ENCODE measurements around the gene CATSPER4.

Gene CATSPER4

DNA sequence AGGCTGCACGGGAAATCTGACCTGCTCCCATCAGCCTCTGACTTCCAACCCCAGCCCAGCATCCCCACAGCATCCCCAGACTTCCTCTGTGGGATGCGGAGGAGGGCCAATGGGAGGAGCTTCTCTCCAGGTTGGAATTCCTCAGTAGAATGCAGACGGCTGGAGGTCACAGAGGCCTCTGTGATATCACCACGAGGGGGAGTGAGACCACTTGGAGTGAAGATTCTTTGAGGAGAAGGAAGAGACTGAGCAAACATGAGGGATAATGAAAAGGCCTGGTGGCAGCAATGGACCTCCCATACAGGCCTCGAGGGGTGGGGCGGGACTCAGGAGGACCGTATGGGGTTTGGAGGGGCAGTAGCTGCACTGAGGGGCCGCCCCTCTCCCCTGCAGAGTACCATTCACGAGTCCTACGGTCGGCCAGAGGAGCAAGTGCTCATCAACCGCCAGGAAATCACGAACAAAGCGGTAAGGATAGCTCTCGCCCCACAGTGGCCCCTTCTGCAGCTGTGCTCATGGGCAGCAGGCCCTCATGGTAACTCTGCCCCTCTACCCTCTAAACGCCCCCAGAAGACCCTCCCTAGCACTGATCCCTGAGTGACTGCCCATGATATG, at the start of gene CATSPER4:
CATSPER4 (plus strand) TSS at position 230 of the 615 bp plus-strand sequence; CDS start at position 256, 26 bp downstream.
- DNase-seq, result no peak

GRCh38 chr1:26142159-26142558, 48.2 kb upstream of the CATSPER4 start:
- no peak for DNase-seq

DNA sequence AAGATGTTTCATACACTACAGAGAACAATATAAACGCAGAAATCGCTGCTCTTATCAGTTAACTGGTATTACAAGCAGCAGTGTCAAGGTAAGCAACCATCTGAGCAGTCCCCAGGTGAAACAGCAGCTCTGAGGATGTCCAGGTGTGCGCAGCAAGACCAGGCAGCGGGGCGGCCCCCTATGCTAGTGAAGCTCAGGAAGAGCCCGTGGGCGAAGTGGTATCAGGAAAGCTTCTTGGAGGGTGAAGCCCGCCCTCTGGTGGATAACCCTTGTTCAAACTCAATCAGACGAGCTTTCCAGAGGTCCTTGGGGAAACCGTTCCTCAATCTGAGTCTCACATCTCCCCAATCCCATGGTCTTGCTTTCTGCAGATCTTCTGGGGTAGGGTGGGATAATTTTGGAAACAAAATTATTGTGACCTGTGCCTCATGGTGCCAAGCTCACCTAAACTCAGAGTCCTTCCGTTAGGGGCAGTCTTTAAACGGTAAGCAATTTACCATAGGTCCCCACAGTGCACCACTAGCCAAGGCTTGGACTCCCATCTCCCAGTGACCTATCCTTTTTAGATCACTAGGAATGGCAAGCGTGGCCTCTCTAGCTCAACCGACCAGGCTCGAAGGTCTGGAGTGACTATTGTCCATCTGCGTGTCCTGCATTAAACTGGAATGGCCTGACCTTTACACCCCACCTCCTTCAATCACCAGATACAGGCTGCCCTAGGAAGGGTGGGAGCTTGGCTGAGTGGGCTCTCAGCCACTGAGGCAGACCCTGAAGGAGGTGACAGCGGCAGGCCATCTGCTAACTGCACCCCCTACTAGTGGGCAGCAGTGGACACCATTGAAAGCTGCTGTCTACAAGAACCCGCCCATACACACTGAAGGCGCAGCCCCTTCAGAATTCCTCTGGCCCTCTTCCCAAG, 45.1 kb upstream of the CATSPER4 start:
- peak; percentile 68 to 71 for DNase-seq

GRCh38 chr1:26145960-26146294, 44.5 kb upstream of the CATSPER4 start:
- DNase-seq, result no peak

GRCh38 chr1:26148887-26149286, 41.5 kb upstream of the CATSPER4 start:
- no peak for DNase-seq

GRCh38 chr1:26153966-26154532, 36.4 kb upstream of the CATSPER4 start:
- DNase-seq, result no peak

DNA sequence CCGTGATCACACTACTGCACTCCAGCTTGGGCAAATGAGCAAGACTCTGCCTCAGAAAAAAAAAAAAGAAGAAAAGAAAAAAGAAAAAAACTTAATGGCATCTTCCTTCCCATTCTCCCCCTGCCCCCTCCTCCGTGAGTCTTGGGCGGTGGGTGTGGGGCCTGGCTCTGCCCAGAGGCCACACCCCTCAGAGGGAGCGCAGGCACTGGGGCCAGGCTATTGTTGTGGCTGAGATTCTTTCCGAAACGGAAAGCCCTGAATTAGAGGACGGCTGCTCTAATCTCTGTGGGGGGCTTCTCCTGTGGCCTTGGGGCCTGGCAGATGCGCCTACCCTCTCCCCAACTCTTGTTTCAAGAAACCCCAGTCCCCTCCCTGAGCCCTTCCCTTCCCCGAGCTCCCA, 35.7 kb upstream of the CATSPER4 start:
- no peak for DNase-seq

- DNase-seq, result no peak
Observed at GRCh38 chr1:26155370-26156284, 34.8 kb upstream of the CATSPER4 start.

DNA sequence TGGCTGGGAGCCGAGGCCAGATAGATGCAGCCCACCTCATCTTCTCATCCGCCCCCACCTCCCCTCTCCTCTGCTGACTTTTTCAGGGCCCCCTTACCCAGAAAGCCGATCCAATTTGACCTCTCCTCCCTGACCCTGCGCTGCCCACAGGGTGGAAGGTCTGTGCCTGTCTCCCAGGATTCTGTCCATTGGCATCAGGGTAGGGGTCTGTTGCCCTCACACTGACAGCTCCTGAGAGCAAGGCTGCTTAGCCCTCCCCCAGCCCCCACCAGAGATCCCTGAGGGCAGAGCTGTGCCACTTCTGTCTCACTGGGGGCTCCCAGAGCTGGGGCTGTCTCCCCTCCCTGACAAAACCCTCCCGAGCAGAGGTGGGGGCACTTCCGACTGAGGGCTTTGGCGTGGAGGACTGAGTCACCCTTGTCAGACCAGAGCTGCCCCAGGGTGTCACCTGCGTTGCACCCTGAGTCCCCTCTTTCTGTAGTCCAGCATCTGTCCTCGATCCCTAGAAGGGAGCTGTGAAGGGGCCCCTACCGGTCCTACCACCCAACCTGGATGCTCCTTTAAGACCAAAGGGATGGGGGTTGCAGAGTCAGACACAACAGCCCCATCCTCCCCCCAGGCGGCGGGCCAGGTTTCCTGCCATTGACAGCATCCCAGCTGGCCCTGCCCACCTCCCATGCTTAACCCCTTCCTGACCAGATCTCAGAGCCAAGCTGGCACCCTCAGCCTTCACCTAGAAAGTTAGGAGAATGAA, 33.9 kb upstream of the CATSPER4 start:
- no peak for DNase-seq

DNA sequence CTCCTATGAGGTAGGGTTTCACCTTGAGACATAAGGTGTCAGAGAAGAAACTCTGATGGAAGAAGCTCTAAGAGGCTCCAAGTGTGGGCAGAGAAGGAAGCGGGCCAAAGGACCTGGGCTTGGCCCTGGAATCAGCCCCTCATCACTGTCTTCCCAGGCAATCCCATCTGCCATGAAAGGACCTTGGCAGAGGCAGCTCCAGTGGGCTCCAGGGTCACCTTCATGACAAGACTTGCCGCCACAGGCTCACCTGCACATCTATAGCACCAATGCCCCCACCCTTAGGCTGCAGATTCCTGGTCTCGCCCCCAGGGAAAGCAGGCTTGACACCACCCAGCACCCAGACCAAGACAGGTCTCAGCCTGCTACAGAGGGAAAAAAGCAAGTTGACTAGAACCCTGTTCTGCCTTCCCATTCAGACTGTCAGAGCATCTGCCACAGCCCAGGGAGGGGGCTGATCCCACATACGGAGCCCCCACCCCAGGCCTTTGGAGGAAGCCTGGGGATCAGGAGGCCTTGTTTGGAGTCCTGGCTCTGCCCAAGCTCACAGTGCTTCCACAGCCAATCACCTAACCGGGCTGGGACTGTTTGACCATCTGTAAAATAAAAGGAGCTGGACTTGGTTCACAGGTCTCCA, 32.0 kb upstream of the CATSPER4 start:
- DNase-seq, result no peak

- DNase-seq, result no peak
Observed at GRCh38 chr1:26158908-26159742, 31.3 kb upstream of the CATSPER4 start, which contains the start of gene FAM110D. Gene FAM110D (plus strand): TSS chr1:26159079. CDS start chr1:26161292, 2,213 bp downstream.

GRCh38 chr1:26159743-26160039, 30.7 kb upstream of the CATSPER4 start:
- DNase-seq, result no peak

GRCh38 chr1:26160527-26161414, 29.6 kb upstream of the CATSPER4 start:
- DNase-seq, result no peak

DNA sequence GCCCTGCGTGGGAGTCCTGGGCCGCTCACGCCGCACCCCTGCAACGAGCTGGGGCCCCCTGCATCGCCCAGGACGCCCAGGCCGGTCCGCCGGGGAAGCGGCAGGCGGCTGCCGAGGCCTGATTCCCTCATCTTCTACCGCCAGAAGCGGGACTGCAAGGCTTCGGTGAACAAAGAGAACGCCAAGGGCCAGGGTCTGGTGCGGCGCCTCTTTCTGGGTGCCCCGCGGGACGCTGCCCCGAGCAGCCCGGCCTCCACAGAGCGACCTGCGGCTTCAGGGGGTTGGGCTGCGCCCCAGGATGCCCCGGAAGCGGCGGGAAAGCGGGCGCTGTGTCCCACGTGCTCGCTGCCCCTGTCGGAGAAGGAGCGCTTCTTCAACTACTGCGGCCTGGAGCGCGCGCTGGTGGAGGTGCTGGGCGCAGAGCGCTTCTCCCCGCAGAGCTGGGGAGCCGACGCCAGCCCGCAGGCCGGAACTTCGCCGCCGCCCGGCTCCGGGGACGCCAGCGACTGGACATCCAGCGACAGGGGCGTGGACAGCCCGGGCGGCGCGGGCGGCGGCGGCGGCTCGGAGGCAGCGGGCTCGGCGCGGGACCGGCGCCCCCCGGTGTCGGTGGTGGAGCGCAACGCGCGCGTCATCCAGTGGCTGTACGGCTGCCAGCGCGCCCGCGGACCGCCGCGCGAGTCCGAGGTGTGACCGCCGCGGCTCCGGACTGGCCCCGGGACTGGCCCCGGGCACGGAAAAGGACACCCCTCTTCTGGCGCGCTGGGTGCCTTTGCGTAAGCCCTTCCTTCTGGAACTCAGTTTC, 28.8 kb upstream of the CATSPER4 start:
- DNase-seq, result peak in 1 of 2 experiments; percentile 23

- no peak for DNase-seq
Observed at GRCh38 chr1:26162220-26162709, 28.1 kb upstream of the CATSPER4 start.

- no peak for DNase-seq
Observed at GRCh38 chr1:26163684-26164035, 26.7 kb upstream of the CATSPER4 start.

- peak; percentile 33 to 35 for DNase-seq
Observed at GRCh38 chr1:26164036-26164860, 26.2 kb upstream of the CATSPER4 start.

Measured in activated CD4-positive, alpha-beta T cell treated with anti-CD3 and anti-CD28 coated beads, Interleukin-2, amount 50 U/mL, for 4 hours (primary cell).